ENCODE results near the gene SLC36A1. TPM values are rescaled to one million over a fixed set of nuclear protein-coding genes. Genes with fewer than 3 reads are reported as not detected.

The SLC36A1 gene
- 4.2 and 5.1 TPM in 2 replicates for total RNA-seq

DNA sequence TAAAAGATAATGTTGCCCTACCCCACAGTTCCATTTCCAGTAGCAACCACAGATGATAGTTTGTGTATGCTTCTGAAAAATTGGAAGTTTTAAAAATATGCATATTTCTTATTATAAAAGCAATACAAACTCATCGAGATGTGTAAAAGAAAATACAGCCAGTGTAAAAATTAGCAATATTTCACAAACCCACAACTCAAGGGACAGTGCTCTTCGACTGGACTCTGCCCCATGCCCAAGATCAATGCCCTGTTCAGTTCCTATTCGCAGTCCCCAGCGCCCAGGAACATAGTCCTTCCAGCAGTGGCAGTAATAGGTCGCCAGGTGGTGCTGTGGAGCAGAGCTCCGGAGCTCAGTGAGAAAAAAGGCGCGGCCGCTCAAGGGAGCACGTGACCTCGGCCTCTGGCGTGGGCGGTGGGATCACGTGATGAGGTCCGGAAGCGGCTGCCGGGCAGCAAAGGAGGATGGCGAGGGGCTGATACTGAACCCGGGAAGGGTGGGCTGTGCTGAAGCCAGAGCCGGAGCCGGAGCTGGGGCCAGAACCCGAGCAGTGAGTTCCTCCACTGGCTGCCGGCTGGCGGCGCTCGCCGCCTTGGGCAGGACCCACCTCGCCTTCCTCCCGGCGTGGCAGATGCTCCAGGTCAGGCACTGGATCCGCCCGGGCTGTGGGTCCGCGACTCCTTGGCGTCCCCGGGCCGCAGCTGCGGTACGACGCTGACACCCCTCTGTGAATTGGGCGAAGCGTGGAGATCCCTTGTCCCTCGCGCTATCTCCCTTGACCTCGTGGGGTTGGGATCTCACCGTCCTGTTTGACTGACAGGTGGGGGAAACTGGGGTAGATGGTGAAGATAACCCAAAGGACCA, at the start of gene SLC36A1:
Gene SLC36A1, plus strand, starts transcription at position 430 of the 864 bp plus-strand sequence. CDS start 11,190 bp downstream, outside the sequence.

Other genes with a start within 250 kb of the SLC36A1 start
- 1.2 and 2.8 TPM in 2 replicates for gene CCDC69, start 223.5 kb upstream of the SLC36A1 start, total RNA-seq
- 12.3 and 24.5 TPM in 2 replicates for gene GM2A, start 194.4 kb upstream of the SLC36A1 start, total RNA-seq
- not detected in 2 replicates for gene SLC36A3, start 143.8 kb upstream of the SLC36A1 start, total RNA-seq
- not detected in 2 replicates for gene SLC36A2, start 100.0 kb upstream of the SLC36A1 start, total RNA-seq
- under 0.01 TPM in 2 replicates for gene FAT2, start 143.7 kb downstream of the SLC36A1 start, total RNA-seq
- gene SPARC, start 239.3 kb downstream of the SLC36A1 start, total RNA-seq, result 869 and 1,649 TPM in 2 replicates